ENCODE results near the gene ZMIZ1. TPM values are rescaled to one million over a fixed set of nuclear protein-coding genes. Genes with fewer than 3 reads are reported as not detected.

Gene ZMIZ1
- total and polyA plus RNA-seq, 2 donors = 30.2 to 54.6 TPM

- H3K4me3 ChIP-seq (ENCODE audit: low read depth, low read length) = no peak overlapping the region
- H3K4me1 ChIP-seq (ENCODE audit: insufficient read depth) = no peaks in the 10 kb centered on the region
- no peak overlapping the region for H3K27ac ChIP-seq (ENCODE audit: low read depth)
- 98% methylated on average over 5 of the region's 5 CpGs for WGBS
- DNase-seq (ENCODE audit: extremely low spot score) = no peak
- no peaks in the 10 kb centered on the region for H3K36me3 ChIP-seq (ENCODE audit: insufficient read depth)
These were observed 24.6 kb upstream of the ZMIZ1 start for GRCh38 chr10:79044036-79044632.

- no peaks in the 10 kb centered on the region for H3K36me3 ChIP-seq (ENCODE audit: insufficient read depth)
- no peak for DNase-seq (ENCODE audit: extremely low spot score)
- 87% methylated on average over 4 of the region's 4 CpGs for WGBS
- no peaks in the 10 kb centered on the region for H3K4me1 ChIP-seq (ENCODE audit: insufficient read depth)
- no peak overlapping the region for H3K4me3 ChIP-seq (ENCODE audit: low read depth, low read length)
- no peak overlapping the region for H3K27ac ChIP-seq (ENCODE audit: low read depth)
These were observed 23.9 kb upstream of the ZMIZ1 start for GRCh38 chr10:79044846-79045245.

GRCh38 chr10:79045566-79046175 lies 23.1 kb upstream of the ZMIZ1 start:
- no peaks in the 10 kb centered on the region for H3K4me1 ChIP-seq (ENCODE audit: insufficient read depth)
- no peak overlapping the region for H3K27ac ChIP-seq (ENCODE audit: low read depth)
- 82% methylated on average over 9 of the region's 9 CpGs for WGBS
- H3K36me3 ChIP-seq (ENCODE audit: insufficient read depth) = no peaks in the 10 kb centered on the region
- no peak overlapping the region for H3K4me3 ChIP-seq (ENCODE audit: low read depth, low read length)
- no peak for DNase-seq (ENCODE audit: extremely low spot score)

GRCh38 chr10:79046326-79046725 lies 22.4 kb upstream of the ZMIZ1 start:
- Histone ChIP-seq H3K4me3 (ENCODE audit: low read depth, low read length) (no peak overlapping the region), H3K4me1 (ENCODE audit: insufficient read depth) (no peaks in the 10 kb centered on the region), H3K36me3 (ENCODE audit: insufficient read depth) (no peaks in the 10 kb centered on the region), H3K27ac (ENCODE audit: low read depth) (no peak overlapping the region)
- 96% methylated on average over 9 of the region's 9 CpGs for WGBS
- no peak for DNase-seq (ENCODE audit: extremely low spot score)

GRCh38 chr10:79046741-79047583 lies 21.8 kb upstream of the ZMIZ1 start:
- WGBS = 83% methylated on average over 6 of the region's 6 CpGs
- DNase-seq (ENCODE audit: extremely low spot score) = no peak
- no peaks in the 10 kb centered on the region for H3K4me1 ChIP-seq (ENCODE audit: insufficient read depth)

GRCh38 chr10:79047584-79047874 lies 21.2 kb upstream of the ZMIZ1 start:
- Histone ChIP-seq H3K36me3 (ENCODE audit: insufficient read depth) (no peaks in the 10 kb centered on the region), H3K4me3 (ENCODE audit: low read depth, low read length) (no peak overlapping the region), H3K4me1 (ENCODE audit: insufficient read depth) (no peaks in the 10 kb centered on the region), H3K27ac (ENCODE audit: low read depth) (no peak overlapping the region)
- WGBS = 90% methylated on average over 4 of the region's 4 CpGs
- no peak for DNase-seq (ENCODE audit: extremely low spot score)

More at GRCh38 chr10:79046741-79047583, 21.8 kb upstream of the ZMIZ1 start:
- Histone ChIP-seq H3K4me3 (ENCODE audit: low read depth, low read length) (no peak overlapping the region), H3K27ac (ENCODE audit: low read depth) (no peak overlapping the region), H3K36me3 (ENCODE audit: insufficient read depth) (no peaks in the 10 kb centered on the region)

GRCh38 chr10:79047875-79048638 lies 20.7 kb upstream of the ZMIZ1 start:
- Histone ChIP-seq H3K4me1 (ENCODE audit: insufficient read depth) (no peaks in the 10 kb centered on the region), H3K36me3 (ENCODE audit: insufficient read depth) (no peaks in the 10 kb centered on the region), H3K4me3 (ENCODE audit: low read depth, low read length) (no peak overlapping the region), H3K27ac (ENCODE audit: low read depth) (no peak overlapping the region)
- 63% methylated on average over 13 of the region's 13 CpGs for WGBS
- DNase-seq (ENCODE audit: extremely low spot score) = no peak

- WGBS = 79% methylated on average over 14 of the region's 14 CpGs
- Histone ChIP-seq H3K4me1 (ENCODE audit: insufficient read depth) (no peaks in the 10 kb centered on the region), H3K4me3 (ENCODE audit: low read depth, low read length) (no peak overlapping the region), H3K27ac (ENCODE audit: low read depth) (no peak overlapping the region), H3K36me3 (ENCODE audit: insufficient read depth) (no peaks in the 10 kb centered on the region)
- no peak for DNase-seq (ENCODE audit: extremely low spot score)
These were observed 19.9 kb upstream of the ZMIZ1 start for GRCh38 chr10:79048639-79049550.

GRCh38 chr10:79049931-79050895 lies 18.6 kb upstream of the ZMIZ1 start:
- no peak for DNase-seq (ENCODE audit: extremely low spot score)
- Histone ChIP-seq H3K27ac (ENCODE audit: low read depth) (no peak overlapping the region), H3K4me3 (ENCODE audit: low read depth, low read length) (no peak overlapping the region), H3K36me3 (ENCODE audit: insufficient read depth) (no peaks in the 10 kb centered on the region), H3K4me1 (ENCODE audit: insufficient read depth) (no peaks in the 10 kb centered on the region)
- whole genome bisulfite sequencing = 96% methylated on average over 15 of the region's 15 CpGs

- no peak overlapping the region for H3K27ac ChIP-seq (ENCODE audit: low read depth)
- WGBS = 93% methylated on average over 7 of the region's 7 CpGs
- H3K4me1 ChIP-seq (ENCODE audit: insufficient read depth) = no peaks in the 10 kb centered on the region
- no peak overlapping the region for H3K4me3 ChIP-seq (ENCODE audit: low read depth, low read length)
- DNase-seq (ENCODE audit: extremely low spot score) = no peak
- H3K36me3 ChIP-seq (ENCODE audit: insufficient read depth) = no peaks in the 10 kb centered on the region
These were observed 17.7 kb upstream of the ZMIZ1 start for GRCh38 chr10:79050896-79051555.

- WGBS = 87% methylated on average over 14 of the region's 14 CpGs
- Histone ChIP-seq H3K27ac (ENCODE audit: low read depth) (no peak overlapping the region), H3K4me1 (ENCODE audit: insufficient read depth) (no peaks in the 10 kb centered on the region), H3K4me3 (ENCODE audit: low read depth, low read length) (no peak overlapping the region), H3K36me3 (ENCODE audit: insufficient read depth) (no peaks in the 10 kb centered on the region)
- DNase-seq (ENCODE audit: extremely low spot score) = no peak
These were observed 17.0 kb upstream of the ZMIZ1 start for GRCh38 chr10:79051766-79052165.
